Measurements from ENCODE around the gene PATL1.

DNA sequence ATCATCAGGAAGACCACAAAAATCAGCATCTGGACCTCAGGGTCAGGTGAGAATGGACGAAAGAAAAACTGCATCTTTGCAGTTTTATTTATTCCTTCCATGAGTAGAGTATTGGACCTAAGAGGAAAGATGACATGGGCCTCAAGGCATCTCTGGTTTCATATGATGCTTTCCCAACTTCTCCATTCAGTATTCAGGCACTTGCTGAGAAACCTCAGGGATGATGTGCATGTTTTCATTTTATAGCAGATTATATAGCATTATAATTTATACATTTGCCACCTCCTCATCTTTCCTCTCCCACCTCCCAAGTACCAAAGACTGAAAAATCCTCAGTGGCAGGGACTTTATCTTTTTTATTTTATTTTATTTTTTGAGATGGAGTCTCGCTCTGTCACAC is 44.9 kb upstream of the PATL1 start, which contains the start of gene OR10V1:
- TF ChIP-seq, protein P1, sequence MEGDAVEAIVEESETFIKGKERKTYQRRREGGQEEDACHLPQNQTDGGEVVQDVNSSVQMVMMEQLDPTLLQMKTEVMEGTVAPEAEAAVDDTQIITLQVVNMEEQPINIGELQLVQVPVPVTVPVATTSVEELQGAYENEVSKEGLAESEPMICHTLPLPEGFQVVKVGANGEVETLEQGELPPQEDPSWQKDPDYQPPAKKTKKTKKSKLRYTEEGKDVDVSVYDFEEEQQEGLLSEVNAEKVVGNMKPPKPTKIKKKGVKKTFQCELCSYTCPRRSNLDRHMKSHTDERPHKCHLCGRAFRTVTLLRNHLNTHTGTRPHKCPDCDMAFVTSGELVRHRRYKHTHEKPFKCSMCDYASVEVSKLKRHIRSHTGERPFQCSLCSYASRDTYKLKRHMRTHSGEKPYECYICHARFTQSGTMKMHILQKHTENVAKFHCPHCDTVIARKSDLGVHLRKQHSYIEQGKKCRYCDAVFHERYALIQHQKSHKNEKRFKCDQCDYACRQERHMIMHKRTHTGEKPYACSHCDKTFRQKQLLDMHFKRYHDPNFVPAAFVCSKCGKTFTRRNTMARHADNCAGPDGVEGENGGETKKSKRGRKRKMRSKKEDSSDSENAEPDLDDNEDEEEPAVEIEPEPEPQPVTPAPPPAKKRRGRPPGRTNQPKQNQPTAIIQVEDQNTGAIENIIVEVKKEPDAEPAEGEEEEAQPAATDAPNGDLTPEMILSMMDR (IDR thresholded peaks at IDR 0.05; ENCODE audit: low read depth, low read length) = no peak
- no peak for TF ChIP-seq POLR2A (IDR thresholded peaks at IDR 0.05; ENCODE audit: extremely low read depth, insufficient read length)
